Measurements from ENCODE around the gene MOGAT1. TPM values are rescaled to one million over a fixed set of nuclear protein-coding genes. Genes with fewer than 3 reads are reported as not detected.
"Not testable (repeated sequence)": the region's sequence is repeated elsewhere in the genome, so short reads cannot be mapped to it uniquely, and the experiment has no call there.

Gene MOGAT1
- total RNA-seq, 1 experiment from 2014 or later, result not detected

GRCh38 chr2:222754324-222754930 lies 83.0 kb downstream of the MOGAT1 start:
- Histone ChIP-seq H4K20me1 (ENCODE audit: control insufficient read depth, insufficient read depth, insufficient read length) (no peaks in the 10 kb centered on the region), H3K27ac (ENCODE audit: insufficient read length, low read depth, low read length) (no peak overlapping the region), H2BK5ac (ENCODE audit: insufficient read length, low read length) (no peak overlapping the region), H2BK20ac (ENCODE audit: low read depth, low read length, poor library complexity, severe bottlenecking) (no peak overlapping the region), H3K4me1 (ENCODE audit: insufficient read depth, low read length) (peaks cover 8% of the 10 kb centered on the region; the same call in 1 of the 2 replicates), H4K91ac (ENCODE audit: insufficient read length, low read depth, low read length) (no peak overlapping the region), H3K23me2 (ENCODE audit: insufficient read length, low read depth, low read length, poor library complexity, severe bottlenecking) (no peaks in the 10 kb centered on the region), H3K79me2 (ENCODE audit: insufficient read depth, low read length) (no peaks in the 10 kb centered on the region), H3K23ac (ENCODE audit: insufficient read length, low read depth, low read length) (no peak overlapping the region), H3T11ph (ENCODE audit: low read length) (no peak overlapping the region), H3K18ac (ENCODE audit: insufficient read length, low read depth, low read length) (no peak overlapping the region), H2BK120ac (ENCODE audit: low read depth, low read length, poor library complexity, severe bottlenecking) (no peak overlapping the region), H2BK15ac (ENCODE audit: low read depth, low read length) (no peak overlapping the region), H2AFZ (ENCODE audit: low read length) (no peak overlapping the region), H3K79me1 (ENCODE audit: insufficient read depth, low read depth, low read length, poor library complexity, severe bottlenecking) (no peaks in the 10 kb centered on the region), H3K9me3 (ENCODE audit: control insufficient read depth, low read depth, low read length) (no peaks in the 10 kb centered on the region), H3K27me3 (ENCODE audit: insufficient read depth, low read length) (no peaks in the 10 kb centered on the region), H4K8ac (replicated peaks; ENCODE audit: insufficient read length, low read depth, low read length) (no peak overlapping the region), H3K4ac (ENCODE audit: low read depth, low read length) (no peak overlapping the region), H3K9ac (ENCODE audit: extremely low read depth, insufficient read length, low read length) (no peak overlapping the region), H3K4me2 (ENCODE audit: insufficient read depth, insufficient read length, low read length) (no peak overlapping the region), H2AK5ac (ENCODE audit: insufficient read length, low read length) (no peak overlapping the region), H3K56ac (ENCODE audit: insufficient read length, low read depth, low read length) (no peak overlapping the region), H4K5ac (ENCODE audit: insufficient read length, low read depth, low read length) (no peak overlapping the region), H2BK12ac (ENCODE audit: insufficient read length, low read depth, low read length) (no peak overlapping the region), H3K14ac (ENCODE audit: insufficient read depth, low read length) (no peak overlapping the region)
- H3K27ac Mint-ChIP-seq, result peak overlapping the region in 1 of 3 experiments; percentile 15; a peak in 1 of 7 replicates
- peaks cover 24 to 38% of the 10 kb centered on the region in 2 experiments for H3K4me1 Mint-ChIP-seq
- no peaks in the 10 kb centered on the region for H3K36me3 Mint-ChIP-seq (ENCODE audit: insufficient read depth in 1 of 3, low read depth in 3 of 3)
- H3K27me3 Mint-ChIP-seq (ENCODE audit: low read depth), result peaks cover 38% of the 10 kb centered on the region
- no peak for DNase-seq
- WGBS (ENCODE audit: extremely low coverage, insufficient read length, low lambda C conversion rate), result no CpG with 5 or more reads among the region's 1 CpG
- H3K4me3 Mint-ChIP-seq, result no peak overlapping the region
- TF ChIP-seq CTCF (conservative IDR thresholded peaks at IDR 0.05), result no peak
- no peaks in the 10 kb centered on the region; a peak in 2 of 5 replicates for H3K9me3 Mint-ChIP-seq

GRCh38 chr2:222755593-222755992 lies 84.1 kb downstream of the MOGAT1 start:
- H3K4me1 Mint-ChIP-seq, result peaks cover 27 to 41% of the 10 kb centered on the region in 2 experiments
- H2AFZ ChIP-seq (ENCODE audit: low read length); H3K9me3 Mint-ChIP-seq; H3K23me2 ChIP-seq (ENCODE audit: insufficient read length, low read depth, low read length, poor library complexity, severe bottlenecking); H4K8ac ChIP-seq (replicated peaks; ENCODE audit: insufficient read length, low read depth, low read length); H4K91ac ChIP-seq (ENCODE audit: insufficient read length, low read depth, low read length); H3K18ac ChIP-seq (ENCODE audit: insufficient read length, low read depth, low read length); H3K27ac ChIP-seq (ENCODE audit: insufficient read length, low read depth, low read length); H3K56ac ChIP-seq (ENCODE audit: insufficient read length, low read depth, low read length); H4K5ac ChIP-seq (ENCODE audit: insufficient read length, low read depth, low read length); H2AK5ac ChIP-seq (ENCODE audit: insufficient read length, low read length); H2BK15ac ChIP-seq (ENCODE audit: low read depth, low read length); H2BK5ac ChIP-seq (ENCODE audit: insufficient read length, low read length); H3K79me2 ChIP-seq (ENCODE audit: insufficient read depth, low read length); H3T11ph ChIP-seq (ENCODE audit: low read length); H3K4me3 Mint-ChIP-seq; H3K79me1 ChIP-seq (ENCODE audit: insufficient read depth, low read depth, low read length, poor library complexity, severe bottlenecking); H3K4ac ChIP-seq (ENCODE audit: low read depth, low read length); H3K14ac ChIP-seq (ENCODE audit: insufficient read depth, low read length); H2BK20ac ChIP-seq (ENCODE audit: low read depth, low read length, poor library complexity, severe bottlenecking); H3K9me3 ChIP-seq (ENCODE audit: control insufficient read depth, low read depth, low read length); H3K9ac ChIP-seq (ENCODE audit: extremely low read depth, insufficient read length, low read length); H3K27me3 ChIP-seq (ENCODE audit: insufficient read depth, low read length); H3K4me1 ChIP-seq (ENCODE audit: insufficient read depth, low read length); H3K23ac ChIP-seq (ENCODE audit: insufficient read length, low read depth, low read length); H2BK120ac ChIP-seq (ENCODE audit: low read depth, low read length, poor library complexity, severe bottlenecking); H2BK12ac ChIP-seq (ENCODE audit: insufficient read length, low read depth, low read length); H3K36me3 Mint-ChIP-seq (ENCODE audit: insufficient read depth in 1 of 3, low read depth in 3 of 3); DNase-seq; H4K20me1 ChIP-seq (ENCODE audit: control insufficient read depth, insufficient read depth, insufficient read length); H3K27ac Mint-ChIP-seq; H3K4me2 ChIP-seq (ENCODE audit: insufficient read depth, insufficient read length, low read length): not testable (repeated sequence)
- H3K27me3 Mint-ChIP-seq (ENCODE audit: low read depth), result peaks cover 38% of the 10 kb centered on the region
- no CpG with 5 or more reads among the region's 5 CpGs for WGBS (ENCODE audit: extremely low coverage, insufficient read length, low lambda C conversion rate)

Data from H9 (cell line).